GM12878 (cell line): ENCODE data around the gene EMID1. TPM values are rescaled to one million over a fixed set of nuclear protein-coding genes. Genes with fewer than 3 reads are reported as not detected.

ENCODE experiments used
- ATAC-seq: fragments of 200-7000 bp; cut with Tn5 transposase; 3 replicates; pipeline ENCODE4 v1.9.1; 2020; ENCODE audit warnings: mild to moderate bottlenecking, moderate library complexity
- BruUV-seq: library from RNA; stranded (reverse); fragments of 400-500 nt; replicated peaks from 2 replicates; lab custom pipeline; 2021; lab: Mats Ljungman, UMichigan
- CTCF ChIA-PET: fragments of 300-600 bp; sonication (Branson Sonifier 250); formaldehyde crosslinking; extraction: SDS; loops from one replicate; lab custom pipeline; 2021; ENCODE audit warnings: inconsistent platforms; lab: Yijun Ruan, JAX
- POLR2A ChIA-PET: fragments of 350-600 bp; formaldehyde crosslinking; extraction: SDS; loops from one replicate; lab custom pipeline; 2021; ENCODE audit warnings: inconsistent platforms; lab: Charles Lee
- RAD21 ChIA-PET: fragments of 300-600 bp; sonication (Branson Sonifier 250); formaldehyde crosslinking; loops from one replicate; lab custom pipeline; 2023; ENCODE audit warnings: antibody characterized with exemption; ENCODE audit not compliant: unreplicated experiment; lab: Charles Lee
- SMC1A ChIA-PET: fragments of 300-600 bp; sonication (Branson Sonifier 250); formaldehyde crosslinking; loops from one replicate; lab custom pipeline; 2023; ENCODE audit not compliant: unreplicated experiment, uncharacterized antibody; lab: Charles Lee
- DNase-seq: peaks from one replicate; pipeline ENCODE4 v3.0.0-alpha.2; 2011; ENCODE audit warnings: low read depth, low spot score
- FAIRE-seq: peaks from 3 replicates; lab custom pipeline; 2011; peaks lifted over from hg19 to GRCh38; lab: Jason Lieb, UNC
- H2AFZ ChIP-seq: 2 replicates; pipeline ENCODE4 v1.6.0; 2011; ENCODE audit warnings: low read depth, low read length, control low read depth; ENCODE audit not compliant: control insufficient read depth
- H3K27ac ChIP-seq: 2 replicates; pipeline ENCODE4 v1.5.1; 2011; ENCODE audit warnings: control low read depth; ENCODE audit not compliant: control insufficient read depth, insufficient read depth
- H3K27me3 ChIP-seq, 2 experiments: replicated peaks in 1 of 2; 2 replicates each; pipeline versions ENCODE4 v1.6.0 to v1.6.1; 2011; ENCODE audit warnings: low read length in 1 of 2; ENCODE audit not compliant: control insufficient read depth in 2 of 2, insufficient read depth in 2 of 2
- H3K36me3 ChIP-seq, 2 experiments: 2 replicates each; pipeline ENCODE4 v1.5.1; 2011; ENCODE audit warnings: low read length in 1 of 2; ENCODE audit not compliant: control insufficient read depth in 2 of 2, insufficient read depth in 2 of 2
- H3K4me1 ChIP-seq: 2 replicates; pipeline ENCODE4 v1.6.1; 2011; ENCODE audit warnings: mild to moderate bottlenecking, low read length, moderate library complexity, mixed read lengths; ENCODE audit not compliant: control insufficient read depth, insufficient read depth
- H3K4me2 ChIP-seq: 2 replicates; pipeline ENCODE4 v1.6.0; 2011; ENCODE audit warnings: control low read depth; ENCODE audit not compliant: control insufficient read depth, insufficient read depth
- H3K4me3 ChIP-seq: fragments of 200-600 bp; sonication (generic); 2 replicates; pipeline ENCODE4 v1.5.1; 2016
- H3K79me2 ChIP-seq: 2 replicates; pipeline ENCODE4 v1.6.0; 2011; ENCODE audit warnings: low read length; ENCODE audit not compliant: control insufficient read depth, insufficient read depth
- H3K9ac ChIP-seq: 2 replicates; pipeline ENCODE4 v1.8.0; 2011; ENCODE audit warnings: low read length, control low read depth, mixed read lengths; ENCODE audit not compliant: control insufficient read depth, insufficient read depth
- H3K9me3 ChIP-seq: replicated peaks from 3 replicates; pipeline ENCODE4 v1.5.1; 2011; ENCODE audit warnings: mild to moderate bottlenecking, low read length; ENCODE audit not compliant: control insufficient read depth, insufficient read depth
- H4K20me1 ChIP-seq: 2 replicates; pipeline ENCODE4 v1.6.0; 2011; ENCODE audit not compliant: control insufficient read depth, insufficient read depth
- BCL11A ChIP-seq: IDR thresholded peaks from 2 replicates; pipeline ENCODE4 v1.6.1; 2011; ENCODE audit warnings: low read depth, low read length
- PAX8 ChIP-seq: fragments of 450-650 bp; IDR thresholded peaks from 2 replicates; pipeline ENCODE4 v1.6.1; 2017; ENCODE audit warnings: mild to moderate bottlenecking, moderate library complexity
- RBBP5 ChIP-seq: fragments of 200-600 bp; sonication (generic); conservative IDR thresholded peaks from 2 replicates; pipeline ENCODE4 v1.6.1; 2016
- RFX5 ChIP-seq: IDR thresholded peaks from 2 replicates; pipeline ENCODE4 v1.6.1; 2011; ENCODE audit warnings: low read depth, low read length, improper control_type of control experiment
- SMAD1 ChIP-seq: fragments of 450-650 bp; IDR thresholded peaks from 2 replicates; pipeline ENCODE4 v1.6.1; 2018; ENCODE audit warnings: mild to moderate bottlenecking, low read depth; ENCODE audit not compliant: partially characterized antibody
- TCF3 ChIP-seq: IDR thresholded peaks from 2 replicates; pipeline ENCODE4 v1.6.1; 2012; ENCODE audit warnings: low read depth, mild to moderate bottlenecking, low read length, borderline replicate concordance; ENCODE audit not compliant: insufficient read depth
- WRNIP1 ChIP-seq: IDR thresholded peaks from 2 replicates; pipeline ENCODE4 v1.6.1; 2011; ENCODE audit warnings: low read depth, low read length, improper control_type of control experiment, borderline replicate concordance
- ZSCAN29 ChIP-seq: fragments of 450-650 bp; IDR thresholded peaks from 2 replicates; pipeline ENCODE4 v1.6.1; 2017; ENCODE audit warnings: mild to moderate bottlenecking, moderate library complexity
- WGBS: methylation state at CpG from one replicate; pipeline ENCODE4 v1.1.6; 2016; ENCODE audit warnings: low lambda C conversion rate; ENCODE audit not compliant: insufficient replicate concordance, insufficient coverage; ENCODE audit errors: missing lambda C conversion rate; 5-methylcytosine and 5-hydroxymethylcytosine counted together
- in situ Hi-C: fragments of 300-500 bp; cut with MboI; formaldehyde crosslinking; loops from 9 replicates; pipeline ENCODE4 v1.14.3; 2018; ENCODE audit warnings: mixed read lengths
- intact Hi-C: fragments of 100-400 bp; cut with micrococcal nuclease; formaldehyde crosslinking; loops from one replicate; pipeline ENCODE4 v1.14.2; 2022; ENCODE audit not compliant: unreplicated experiment
- polyA plus RNA-seq, 11 experiments: library from polyadenylated mRNA; depleted of rRNA in 4 of 11; unstranded in 6 of 11; stranded (reverse) in 5 of 11; fragments of >200 nt; fragmentation: Nextera tagmentation in 4 of 11; fragmentation: Illumina TruSeq in 1 of 11; extraction: Ambion mirVana in 4 of 11; extraction: Trizol in 1 of 11; gene quantifications; 1 replicate in 1 of 11; 2 replicates in 10 of 11; pipeline versions ENCODE4 v1.2.1 to v1.2.3, GENCODE V29; 2011 to 2016; ENCODE audit warnings: inconsistent platforms in 2 of 11, missing spikeins in 2 of 11, low read depth in 1 of 11
- total RNA-seq, 4 experiments: library from RNA; depleted of rRNA in 3 of 4; stranded (reverse); fragments of >200 nt in 3 of 4; fragmentation: Illumina TruSeq in 1 of 4; extraction: Trizol in 1 of 4; gene quantifications; 2 replicates each; pipeline versions ENCODE4 v1.2.1 to v1.2.3, GENCODE V29; 2013 to 2021
- TF ChIP-seq, protein P1 (sequence below): IDR thresholded peaks from 2 replicates; pipeline ENCODE4 v1.6.1; 2011; ENCODE audit warnings: mild to moderate bottlenecking, low read depth, low read length, moderate library complexity; ENCODE audit not compliant: insufficient replicate concordance
- TF ChIP-seq, protein P2 (sequence below): fragments of 450-650 bp; IDR thresholded peaks from 2 replicates; pipeline ENCODE4 v1.6.1; 2017; ENCODE audit warnings: mild to moderate bottlenecking
- TF ChIP-seq, protein P3 (sequence below): IDR thresholded peaks from 2 replicates; pipeline ENCODE4 v1.6.1; 2012; ENCODE audit warnings: low read depth, low read length, improper control_type of control experiment

EMID1 gene
- total and polyA plus RNA-seq, 10 of the 15 experiments (the other 5 are each of a cell fraction or from before 2014, with no cell fraction given): 1.2 to 60.3 (median 12.0) TPM

DNA sequence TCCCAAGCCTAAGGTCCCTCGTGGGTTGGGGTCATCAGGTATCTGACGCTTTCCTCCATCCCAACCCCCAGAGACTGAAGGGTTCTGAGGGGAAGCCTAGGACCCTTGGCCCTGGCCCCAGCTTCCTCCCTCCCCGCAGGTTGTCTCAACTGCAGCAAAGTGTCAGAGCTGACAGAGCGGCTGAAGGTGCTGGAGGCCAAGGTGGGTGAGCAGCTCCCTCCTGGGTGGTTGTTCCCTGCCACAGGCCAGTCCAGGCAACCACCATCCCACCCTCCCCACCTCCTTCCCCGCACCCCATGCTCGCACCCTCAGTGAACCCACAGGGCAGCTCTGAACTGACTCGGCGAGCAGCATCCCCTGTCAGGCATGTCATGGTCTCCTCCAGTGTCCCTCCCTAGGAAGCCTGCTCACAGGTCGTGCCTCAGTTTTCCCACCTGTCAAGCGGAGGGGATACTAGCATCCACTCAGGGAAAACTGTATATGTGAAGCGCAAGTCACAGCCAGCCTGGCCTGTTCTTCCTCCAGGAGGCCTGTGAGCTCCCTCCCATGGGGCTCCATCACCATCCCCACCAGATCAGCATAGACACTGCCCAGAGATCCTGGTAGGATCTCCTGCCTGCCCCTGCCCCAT lies 20.8 kb downstream of the EMID1 start (continued):
- TF ChIP-seq BCL11A (no peak), TCF3 (no peak), RFX5 (no peak), ZSCAN29 (no peak)
- TF ChIP-seq, protein P1, sequence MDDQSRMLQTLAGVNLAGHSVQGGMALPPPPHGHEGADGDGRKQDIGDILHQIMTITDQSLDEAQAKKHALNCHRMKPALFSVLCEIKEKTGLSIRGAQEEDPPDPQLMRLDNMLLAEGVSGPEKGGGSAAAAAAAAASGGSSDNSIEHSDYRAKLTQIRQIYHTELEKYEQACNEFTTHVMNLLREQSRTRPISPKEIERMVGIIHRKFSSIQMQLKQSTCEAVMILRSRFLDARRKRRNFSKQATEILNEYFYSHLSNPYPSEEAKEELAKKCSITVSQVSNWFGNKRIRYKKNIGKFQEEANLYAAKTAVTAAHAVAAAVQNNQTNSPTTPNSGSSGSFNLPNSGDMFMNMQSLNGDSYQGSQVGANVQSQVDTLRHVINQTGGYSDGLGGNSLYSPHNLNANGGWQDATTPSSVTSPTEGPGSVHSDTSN: no peak
- TF ChIP-seq, protein P2, sequence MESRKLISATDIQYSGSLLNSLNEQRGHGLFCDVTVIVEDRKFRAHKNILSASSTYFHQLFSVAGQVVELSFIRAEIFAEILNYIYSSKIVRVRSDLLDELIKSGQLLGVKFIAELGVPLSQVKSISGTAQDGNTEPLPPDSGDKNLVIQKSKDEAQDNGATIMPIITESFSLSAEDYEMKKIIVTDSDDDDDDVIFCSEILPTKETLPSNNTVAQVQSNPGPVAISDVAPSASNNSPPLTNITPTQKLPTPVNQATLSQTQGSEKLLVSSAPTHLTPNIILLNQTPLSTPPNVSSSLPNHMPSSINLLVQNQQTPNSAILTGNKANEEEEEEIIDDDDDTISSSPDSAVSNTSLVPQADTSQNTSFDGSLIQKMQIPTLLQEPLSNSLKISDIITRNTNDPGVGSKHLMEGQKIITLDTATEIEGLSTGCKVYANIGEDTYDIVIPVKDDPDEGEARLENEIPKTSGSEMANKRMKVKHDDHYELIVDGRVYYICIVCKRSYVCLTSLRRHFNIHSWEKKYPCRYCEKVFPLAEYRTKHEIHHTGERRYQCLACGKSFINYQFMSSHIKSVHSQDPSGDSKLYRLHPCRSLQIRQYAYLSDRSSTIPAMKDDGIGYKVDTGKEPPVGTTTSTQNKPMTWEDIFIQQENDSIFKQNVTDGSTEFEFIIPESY: no peak

GRCh38 chr22:29230972-29231875 lies 25.5 kb downstream of the EMID1 start:
- H3K9me3 ChIP-seq: peaks cover 2% of the 10 kb centered on the region; the same call in 1 of the 3 replicates
- intact Hi-C loops (no loop called here), in situ Hi-C loops (no loop called here)
- no peak overlapping the region for H3K4me2 ChIP-seq
- no peaks in the 10 kb centered on the region for H3K27me3 ChIP-seq
- POLR2A ChIA-PET: interaction anchor here (1.0 kb wide), 1 partner anchor 15 kb away, joined by 3 read pairs; no protein-coding TSS in a partner anchor
- ATAC-seq (no peak; the same call in 1 of the 3 replicates), DNase-seq (no peak), FAIRE-seq (no peak)
- no peak overlapping the region for H3K9ac ChIP-seq
- no peak overlapping the region for H2AFZ ChIP-seq
- CTCF ChIA-PET: no interaction called here
- 46% methylated on average over 19 of the region's 19 CpGs for WGBS
- no peaks in the 10 kb centered on the region for H4K20me1 ChIP-seq
- no peak overlapping the region for H3K27ac ChIP-seq
- H3K4me3 ChIP-seq: no peak overlapping the region
- TF ChIP-seq SMAD1: no peak
- TF ChIP-seq, protein P3, sequence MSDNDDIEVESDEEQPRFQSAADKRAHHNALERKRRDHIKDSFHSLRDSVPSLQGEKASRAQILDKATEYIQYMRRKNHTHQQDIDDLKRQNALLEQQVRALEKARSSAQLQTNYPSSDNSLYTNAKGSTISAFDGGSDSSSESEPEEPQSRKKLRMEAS: no peak
- TF ChIP-seq, protein P2: no peak
- no peak for TF ChIP-seq PAX8
- TF ChIP-seq WRNIP1: no peak
- TF ChIP-seq RBBP5: no peak
- no peak for TF ChIP-seq TCF3
- TF ChIP-seq, all 136 proteins: peak for 0
- Histone ChIP-seq H3K4me1 (no peaks in the 10 kb centered on the region), H3K79me2 (no peaks in the 10 kb centered on the region), H3K36me3 (no peaks in the 10 kb centered on the region)
- no TSS peak for BruUV-seq
- ChIA-PET SMC1A (no interaction called here), RAD21 (no interaction called here)
